ENCODE results near the gene NFE2L3.

- TF ChIP-seq CTCF (IDR thresholded peaks at IDR 0.05; ENCODE audit: insufficient read depth, low read depth, low read length) (no peak), EZH2 (IDR thresholded peaks at IDR 0.05; ENCODE audit: insufficient read depth, low read length) (no peak)
Observed at GRCh38 chr7:26143298-26144048, 8.5 kb upstream of the NFE2L3 start.
